Keratinocyte (primary cell): Measurements from ENCODE around the gene SUZ12.

Experiments
- CTCF ChIP-seq, 3 experiments: IDR thresholded peaks in 1 of 3; conservative IDR thresholded peaks in 1 of 3; optimal IDR thresholded peaks in 1 of 3; 2 replicates in 2 of 3; 3 replicates in 1 of 3; pipeline versions ENCODE3 to v1.5.1; 2011; ENCODE audit warnings: low read length in 3 of 3, mild to moderate bottlenecking in 3 of 3, moderate library complexity in 2 of 3, control low read depth in 1 of 3, inconsistent platforms in 1 of 3; ENCODE audit not compliant: insufficient read depth in 2 of 3; ENCODE audit errors: extremely low read depth in 1 of 3
- EZH2 ChIP-seq: IDR thresholded peaks from one replicate; pipeline ENCODE4 v1.6.1; 2012; ENCODE audit warnings: inconsistent platforms, mild to moderate bottlenecking, low read length, moderate library complexity

- TF ChIP-seq CTCF (optimal IDR thresholded peaks at IDR 0.05 in 1 of 3, IDR thresholded peaks at IDR 0.05 in 1 of 3, conservative IDR thresholded peaks at IDR 0.05 in 1 of 3; ENCODE audit: extremely low read depth in 1 of 3, insufficient read depth in 2 of 3, low read length in 3 of 3) (no peak), EZH2 (no peak)
These were observed 34.1 kb upstream of the SUZ12 start for GRCh38 chr17:31902693-31903092.
